Kidney epithelial cell (primary cell): ENCODE measurements around the gene CTIF. TPM values are rescaled to one million over a fixed set of nuclear protein-coding genes. Genes with fewer than 3 reads are reported as not detected.
"Not testable (repeated sequence)": the region's sequence is repeated elsewhere in the genome, so short reads cannot be mapped to it uniquely, and the experiment has no call there.

ENCODE experiments used
- DNase-seq: peaks from one replicate; pipeline ENCODE4 v3.0.0-alpha.2; 2010; ENCODE audit warnings: low read depth
- H3K27me3 ChIP-seq: 2 replicates; pipeline ENCODE4 v1.6.0; 2011; ENCODE audit warnings: low read length; ENCODE audit not compliant: control insufficient read depth, insufficient read depth
- H3K36me3 ChIP-seq: 2 replicates; pipeline ENCODE4 v1.5.1; 2011; ENCODE audit warnings: low read length; ENCODE audit not compliant: control insufficient read depth, insufficient read depth
- H3K4me3 ChIP-seq: 2 replicates; pipeline ENCODE4 v1.5.1; 2011; ENCODE audit warnings: low read depth, mild to moderate bottlenecking, control low read depth, low read length
- CTCF ChIP-seq: IDR thresholded peaks from 2 replicates; pipeline ENCODE4 v1.5.1; 2011; ENCODE audit warnings: mild to moderate bottlenecking, moderate library complexity, low read length, control low read depth, inconsistent platforms; ENCODE audit not compliant: insufficient read depth, poor library complexity, severe bottlenecking
- total RNA-seq: library from RNA; depleted of rRNA; stranded (reverse); fragments of >200 nt; gene quantifications from 2 replicates; pipeline ENCODE4 v1.2.3, GENCODE V29; 2015

CTIF gene
- total RNA-seq, 1 donor from 2014 or later = 24.3 TPM

- Histone ChIP-seq H3K27me3 (no peaks in the 10 kb centered on the region), H3K36me3 (no peaks in the 10 kb centered on the region), H3K4me3 (no peak overlapping the region)
- no peak for DNase-seq
- TF ChIP-seq CTCF = no peak
Measured at GRCh38 chr18:48642503-48642902, 103.7 kb downstream of the CTIF start.

GRCh38 chr18:48643262-48643661 is 104.4 kb downstream of the CTIF start:
- no peak for TF ChIP-seq CTCF
- no peak overlapping the region for H3K4me3 ChIP-seq

GRCh38 chr18:48644029-48644428 is 105.2 kb downstream of the CTIF start:
- no peaks in the 10 kb centered on the region for H3K36me3 ChIP-seq
- H3K27me3 ChIP-seq = no peaks in the 10 kb centered on the region
- no peak for TF ChIP-seq CTCF
- DNase-seq = no peak
- H3K4me3 ChIP-seq = no peak overlapping the region

More at GRCh38 chr18:48643262-48643661, 104.4 kb downstream of the CTIF start:
- no peak for DNase-seq
- Histone ChIP-seq H3K36me3 (no peaks in the 10 kb centered on the region), H3K27me3 (no peaks in the 10 kb centered on the region)

- Histone ChIP-seq H3K27me3 (no peaks in the 10 kb centered on the region), H3K36me3 (no peaks in the 10 kb centered on the region), H3K4me3 (no peak overlapping the region)
- no peak for DNase-seq
- no peak for TF ChIP-seq CTCF
Measured at GRCh38 chr18:48645427-48646002, 106.7 kb downstream of the CTIF start.

- no peak overlapping the region for H3K4me3 ChIP-seq
- TF ChIP-seq CTCF = no peak
- no peaks in the 10 kb centered on the region for H3K36me3 ChIP-seq
- DNase-seq = no peak
- no peaks in the 10 kb centered on the region for H3K27me3 ChIP-seq
Measured at GRCh38 chr18:48646976-48647375, 108.1 kb downstream of the CTIF start.

- no peak overlapping the region for H3K4me3 ChIP-seq
- H3K27me3 ChIP-seq = no peaks in the 10 kb centered on the region
- no peaks in the 10 kb centered on the region for H3K36me3 ChIP-seq
- DNase-seq = no peak
- no peak for TF ChIP-seq CTCF
Measured at GRCh38 chr18:48649231-48649630, 110.4 kb downstream of the CTIF start.

- H3K27me3 ChIP-seq, DNase-seq, H3K36me3 ChIP-seq, H3K4me3 ChIP-seq: not testable (repeated sequence)
Measured at GRCh38 chr18:48654591-48654990, 115.8 kb downstream of the CTIF start.
